ENCODE results near the gene DGLUCY. TPM values are rescaled to one million over a fixed set of nuclear protein-coding genes. Genes with fewer than 3 reads are reported as not detected.
A peak's percentile ranks its signal among the peaks of the same experiment; 100 is the strongest.
"Not testable (repeated sequence)": the region's sequence is repeated elsewhere in the genome, so short reads cannot be mapped to it uniquely, and the experiment has no call there.

The DGLUCY gene
- total RNA-seq, 1 donor from 2014 or later: 28.2 TPM

- H3K27ac Mint-ChIP-seq: peak overlapping the region; percentile 94
- DNase-seq (ENCODE audit: low spot score): peak; percentile 74
- intact Hi-C loops (cut with micrococcal nuclease): loop anchor here (1.0 to 2.0 kb wide), 8 partner anchors 24 to 211 kb away; partner anchors contain the start of gene RPS6KA5
- H3K4me3 Mint-ChIP-seq: peak overlapping the region; percentile 95
- H3K27me3 Mint-ChIP-seq (ENCODE audit: insufficient read depth): no peaks in the 10 kb centered on the region
- peaks cover 27% of the 10 kb centered on the region for H3K36me3 Mint-ChIP-seq (ENCODE audit: low read depth)
- peaks cover 81% of the 10 kb centered on the region for H3K4me1 Mint-ChIP-seq (ENCODE audit: low read depth)
- H3K9me3 Mint-ChIP-seq: peaks cover 5% of the 10 kb centered on the region
Measured at GRCh38 chr14:91114079-91115065, 499 bp downstream of the DGLUCY start.

GRCh38 chr14:91115986-91116770, 2.3 kb downstream of the DGLUCY start:
- intact Hi-C loops (cut with micrococcal nuclease): loop anchor here (1.0 to 2.0 kb wide), 3 partner anchors 23 to 94 kb away; no protein-coding TSS in a partner anchor
- Mint-ChIP-seq H3K27me3 (ENCODE audit: insufficient read depth) (no peaks in the 10 kb centered on the region), H3K4me1 (ENCODE audit: low read depth) (peaks cover 81% of the 10 kb centered on the region), H3K9me3 (peaks cover 8% of the 10 kb centered on the region), H3K27ac (peak overlapping the region; percentile 94), H3K4me3 (peak overlapping the region; percentile 95), H3K36me3 (ENCODE audit: low read depth) (peaks cover 41% of the 10 kb centered on the region)
- no peak for DNase-seq (ENCODE audit: low spot score)

GRCh38 chr14:91116913-91117588, 3.2 kb downstream of the DGLUCY start:
- Mint-ChIP-seq H3K4me3 (peak overlapping the region; percentile 95), H3K27ac (peak overlapping the region; percentile 94), H3K4me1 (ENCODE audit: low read depth) (peaks cover 86% of the 10 kb centered on the region), H3K27me3 (ENCODE audit: insufficient read depth) (no peaks in the 10 kb centered on the region), H3K9me3 (peaks cover 8% of the 10 kb centered on the region), H3K36me3 (ENCODE audit: low read depth) (peaks cover 46% of the 10 kb centered on the region)
- no peak for DNase-seq (ENCODE audit: low spot score)
- intact Hi-C loops (cut with micrococcal nuclease): no loop called here

- H3K9me3 Mint-ChIP-seq: peaks cover 8% of the 10 kb centered on the region
- H3K27ac Mint-ChIP-seq: no peak overlapping the region
- peaks cover 81% of the 10 kb centered on the region for H3K4me1 Mint-ChIP-seq (ENCODE audit: low read depth)
- intact Hi-C loops (cut with micrococcal nuclease): no loop called here
- DNase-seq (ENCODE audit: low spot score): no peak
- peaks cover 46% of the 10 kb centered on the region for H3K36me3 Mint-ChIP-seq (ENCODE audit: low read depth)
- no peaks in the 10 kb centered on the region for H3K27me3 Mint-ChIP-seq (ENCODE audit: insufficient read depth)
- peak overlapping the region; percentile 24 for H3K4me3 Mint-ChIP-seq
Measured at GRCh38 chr14:91117960-91118359, 4.1 kb downstream of the DGLUCY start.

- Mint-ChIP-seq H3K27ac (peak overlapping the region; percentile 16), H3K9me3 (peaks cover 8% of the 10 kb centered on the region), H3K4me3 (no peak overlapping the region), H3K4me1 (ENCODE audit: low read depth) (peaks cover 75% of the 10 kb centered on the region), H3K27me3 (ENCODE audit: insufficient read depth) (no peaks in the 10 kb centered on the region), H3K36me3 (ENCODE audit: low read depth) (peaks cover 46% of the 10 kb centered on the region)
- intact Hi-C loops (cut with micrococcal nuclease): no loop called here
- DNase-seq (ENCODE audit: low spot score): no peak
Measured at GRCh38 chr14:91118511-91119068, 4.7 kb downstream of the DGLUCY start.

- DNase-seq (ENCODE audit: low spot score): no peak
- intact Hi-C loops (cut with micrococcal nuclease): no loop called here
- peaks cover 69% of the 10 kb centered on the region for H3K4me1 Mint-ChIP-seq (ENCODE audit: low read depth)
- peaks cover 8% of the 10 kb centered on the region for H3K9me3 Mint-ChIP-seq
- H3K27ac Mint-ChIP-seq: peak overlapping the region; percentile 59
- H3K36me3 Mint-ChIP-seq (ENCODE audit: low read depth): peaks cover 53% of the 10 kb centered on the region
- H3K27me3 Mint-ChIP-seq (ENCODE audit: insufficient read depth): no peaks in the 10 kb centered on the region
- H3K4me3 Mint-ChIP-seq: peak overlapping the region; percentile 58
Measured at GRCh38 chr14:91119556-91120311, 5.9 kb downstream of the DGLUCY start.

GRCh38 chr14:91123201-91123600, 9.3 kb downstream of the DGLUCY start:
- Mint-ChIP-seq H3K27me3 (ENCODE audit: insufficient read depth) (no peaks in the 10 kb centered on the region), H3K27ac (no peak overlapping the region), H3K36me3 (ENCODE audit: low read depth) (peaks cover 59% of the 10 kb centered on the region), H3K4me1 (ENCODE audit: low read depth) (peaks cover 46% of the 10 kb centered on the region), H3K4me3 (no peak overlapping the region), H3K9me3 (peaks cover 8% of the 10 kb centered on the region)
- intact Hi-C loops (cut with micrococcal nuclease): no loop called here
- no peak for DNase-seq (ENCODE audit: low spot score)

GRCh38 chr14:91124406-91125270, 10.8 kb downstream of the DGLUCY start:
- DNase-seq (ENCODE audit: low spot score); H3K4me3 Mint-ChIP-seq; H3K27ac Mint-ChIP-seq; H3K9me3 Mint-ChIP-seq; H3K27me3 Mint-ChIP-seq (ENCODE audit: insufficient read depth); intact Hi-C loops (cut with micrococcal nuclease): not testable (repeated sequence)
- Mint-ChIP-seq H3K36me3 (ENCODE audit: low read depth) (peaks cover 49% of the 10 kb centered on the region), H3K4me1 (ENCODE audit: low read depth) (peaks cover 33% of the 10 kb centered on the region)

GRCh38 chr14:91125271-91125660, 11.4 kb downstream of the DGLUCY start:
- Mint-ChIP-seq H3K27me3 (ENCODE audit: insufficient read depth) (no peaks in the 10 kb centered on the region), H3K9me3 (no peaks in the 10 kb centered on the region), H3K4me1 (ENCODE audit: low read depth) (peaks cover 27% of the 10 kb centered on the region), H3K36me3 (ENCODE audit: low read depth) (peaks cover 43% of the 10 kb centered on the region), H3K27ac (no peak overlapping the region), H3K4me3 (no peak overlapping the region)
- DNase-seq (ENCODE audit: low spot score): no peak
- intact Hi-C loops (cut with micrococcal nuclease): no loop called here

- Mint-ChIP-seq H3K27ac (no peak overlapping the region), H3K9me3 (no peaks in the 10 kb centered on the region), H3K36me3 (ENCODE audit: low read depth) (peaks cover 41% of the 10 kb centered on the region), H3K4me3 (no peak overlapping the region), H3K4me1 (ENCODE audit: low read depth) (peaks cover 24% of the 10 kb centered on the region), H3K27me3 (ENCODE audit: insufficient read depth) (no peaks in the 10 kb centered on the region)
- intact Hi-C loops (cut with micrococcal nuclease): no loop called here
- DNase-seq (ENCODE audit: low spot score): no peak
Measured at GRCh38 chr14:91125801-91126200, 11.9 kb downstream of the DGLUCY start.

GRCh38 chr14:91126761-91127160, 12.9 kb downstream of the DGLUCY start:
- H3K27ac Mint-ChIP-seq: no peak overlapping the region
- peaks cover 17% of the 10 kb centered on the region for H3K4me1 Mint-ChIP-seq (ENCODE audit: low read depth)
- no peak overlapping the region for H3K4me3 Mint-ChIP-seq
- H3K9me3 Mint-ChIP-seq: no peaks in the 10 kb centered on the region
- peaks cover 42% of the 10 kb centered on the region for H3K36me3 Mint-ChIP-seq (ENCODE audit: low read depth)
- intact Hi-C loops (cut with micrococcal nuclease): no loop called here
- no peaks in the 10 kb centered on the region for H3K27me3 Mint-ChIP-seq (ENCODE audit: insufficient read depth)
- no peak for DNase-seq (ENCODE audit: low spot score)
